HEK293 (cell line): ENCODE data around the gene NPTX1.

Experiments used
- KLF1 ChIP-seq: fragments of 450-650 bp; formaldehyde crosslinking; IDR thresholded peaks from 2 replicates; pipeline ENCODE4 v1.5.1; 2016; ENCODE audit warnings: missing biosample characterization, missing genetic modification characterization
- RBAK ChIP-seq: fragments of 450-650 bp; formaldehyde crosslinking; IDR thresholded peaks from 2 replicates; pipeline ENCODE4 v1.5.1; 2016; ENCODE audit warnings: missing biosample characterization, missing genetic modification characterization
- ZNF138 ChIP-seq: fragments of 450-650 bp; formaldehyde crosslinking; IDR thresholded peaks from 2 replicates; pipeline ENCODE4 v1.5.1; 2016; ENCODE audit warnings: missing biosample characterization, missing genetic modification characterization, borderline replicate concordance
- ZNF510 ChIP-seq: fragments of 450-650 bp; formaldehyde crosslinking; IDR thresholded peaks from 2 replicates; pipeline ENCODE4 v1.5.1; 2018; ENCODE audit warnings: mild to moderate bottlenecking, missing genetic modification characterization, missing biosample characterization; ENCODE audit not compliant: insufficient replicate concordance
- TF ChIP-seq, protein P1 (sequence below): fragments of 450-650 bp; formaldehyde crosslinking; IDR thresholded peaks from 2 replicates; pipeline ENCODE4 v1.5.1; 2017; ENCODE audit warnings: missing biosample characterization, missing genetic modification characterization
- TF ChIP-seq, protein P2 (sequence below): fragments of 450-650 bp; formaldehyde crosslinking; IDR thresholded peaks from 2 replicates; pipeline ENCODE4 v1.5.1; 2016; ENCODE audit warnings: missing biosample characterization, missing genetic modification characterization
- TF ChIP-seq, protein P3 (sequence below): fragments of 450-650 bp; formaldehyde crosslinking; IDR thresholded peaks from 2 replicates; pipeline ENCODE4 v1.5.1; 2016; ENCODE audit warnings: missing biosample characterization, missing genetic modification characterization

DNA sequence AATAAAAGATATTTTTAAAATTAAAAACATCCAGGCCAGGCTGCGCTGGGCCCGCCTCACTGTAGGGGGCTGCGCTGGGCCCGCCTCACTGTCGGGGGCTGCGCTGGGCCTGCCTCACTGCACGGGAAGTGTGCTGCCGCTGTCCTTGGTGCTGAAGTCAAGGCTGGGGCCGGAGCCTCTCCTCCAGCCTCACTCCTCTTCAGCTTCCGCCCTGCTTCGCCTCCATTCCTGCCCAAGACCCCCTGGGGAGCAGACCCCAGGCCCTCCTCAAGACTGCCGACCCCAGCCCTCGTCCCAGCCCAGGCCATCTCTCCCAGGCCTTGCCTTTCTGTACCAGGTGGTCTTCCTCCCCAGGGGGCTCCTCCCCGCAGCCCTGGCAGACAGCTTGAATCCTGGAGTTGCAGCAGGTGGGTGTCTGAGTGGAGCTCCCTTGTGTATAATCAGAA, 35.3 kb downstream of the NPTX1 start:
- TF ChIP-seq ZNF138 (tag by site-specific recombination), result no peak
- no peak for TF ChIP-seq ZNF510 (tag by site-specific recombination)
- TF ChIP-seq, protein P1, sequence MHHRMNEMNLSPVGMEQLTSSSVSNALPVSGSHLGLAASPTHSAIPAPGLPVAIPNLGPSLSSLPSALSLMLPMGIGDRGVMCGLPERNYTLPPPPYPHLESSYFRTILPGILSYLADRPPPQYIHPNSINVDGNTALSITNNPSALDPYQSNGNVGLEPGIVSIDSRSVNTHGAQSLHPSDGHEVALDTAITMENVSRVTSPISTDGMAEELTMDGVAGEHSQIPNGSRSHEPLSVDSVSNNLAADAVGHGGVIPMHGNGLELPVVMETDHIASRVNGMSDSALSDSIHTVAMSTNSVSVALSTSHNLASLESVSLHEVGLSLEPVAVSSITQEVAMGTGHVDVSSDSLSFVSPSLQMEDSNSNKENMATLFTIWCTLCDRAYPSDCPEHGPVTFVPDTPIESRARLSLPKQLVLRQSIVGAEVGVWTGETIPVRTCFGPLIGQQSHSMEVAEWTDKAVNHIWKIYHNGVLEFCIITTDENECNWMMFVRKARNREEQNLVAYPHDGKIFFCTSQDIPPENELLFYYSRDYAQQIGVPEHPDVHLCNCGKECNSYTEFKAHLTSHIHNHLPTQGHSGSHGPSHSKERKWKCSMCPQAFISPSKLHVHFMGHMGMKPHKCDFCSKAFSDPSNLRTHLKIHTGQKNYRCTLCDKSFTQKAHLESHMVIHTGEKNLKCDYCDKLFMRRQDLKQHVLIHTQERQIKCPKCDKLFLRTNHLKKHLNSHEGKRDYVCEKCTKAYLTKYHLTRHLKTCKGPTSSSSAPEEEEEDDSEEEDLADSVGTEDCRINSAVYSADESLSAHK (tag by site-specific recombination), result no peak
- TF ChIP-seq RBAK (tag by site-specific recombination), result no peak
- TF ChIP-seq, protein P2, sequence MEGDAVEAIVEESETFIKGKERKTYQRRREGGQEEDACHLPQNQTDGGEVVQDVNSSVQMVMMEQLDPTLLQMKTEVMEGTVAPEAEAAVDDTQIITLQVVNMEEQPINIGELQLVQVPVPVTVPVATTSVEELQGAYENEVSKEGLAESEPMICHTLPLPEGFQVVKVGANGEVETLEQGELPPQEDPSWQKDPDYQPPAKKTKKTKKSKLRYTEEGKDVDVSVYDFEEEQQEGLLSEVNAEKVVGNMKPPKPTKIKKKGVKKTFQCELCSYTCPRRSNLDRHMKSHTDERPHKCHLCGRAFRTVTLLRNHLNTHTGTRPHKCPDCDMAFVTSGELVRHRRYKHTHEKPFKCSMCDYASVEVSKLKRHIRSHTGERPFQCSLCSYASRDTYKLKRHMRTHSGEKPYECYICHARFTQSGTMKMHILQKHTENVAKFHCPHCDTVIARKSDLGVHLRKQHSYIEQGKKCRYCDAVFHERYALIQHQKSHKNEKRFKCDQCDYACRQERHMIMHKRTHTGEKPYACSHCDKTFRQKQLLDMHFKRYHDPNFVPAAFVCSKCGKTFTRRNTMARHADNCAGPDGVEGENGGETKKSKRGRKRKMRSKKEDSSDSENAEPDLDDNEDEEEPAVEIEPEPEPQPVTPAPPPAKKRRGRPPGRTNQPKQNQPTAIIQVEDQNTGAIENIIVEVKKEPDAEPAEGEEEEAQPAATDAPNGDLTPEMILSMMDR (tag by site-specific recombination), result no peak
- TF ChIP-seq KLF1 (tag by site-specific recombination), result no peak
- TF ChIP-seq, protein P3, sequence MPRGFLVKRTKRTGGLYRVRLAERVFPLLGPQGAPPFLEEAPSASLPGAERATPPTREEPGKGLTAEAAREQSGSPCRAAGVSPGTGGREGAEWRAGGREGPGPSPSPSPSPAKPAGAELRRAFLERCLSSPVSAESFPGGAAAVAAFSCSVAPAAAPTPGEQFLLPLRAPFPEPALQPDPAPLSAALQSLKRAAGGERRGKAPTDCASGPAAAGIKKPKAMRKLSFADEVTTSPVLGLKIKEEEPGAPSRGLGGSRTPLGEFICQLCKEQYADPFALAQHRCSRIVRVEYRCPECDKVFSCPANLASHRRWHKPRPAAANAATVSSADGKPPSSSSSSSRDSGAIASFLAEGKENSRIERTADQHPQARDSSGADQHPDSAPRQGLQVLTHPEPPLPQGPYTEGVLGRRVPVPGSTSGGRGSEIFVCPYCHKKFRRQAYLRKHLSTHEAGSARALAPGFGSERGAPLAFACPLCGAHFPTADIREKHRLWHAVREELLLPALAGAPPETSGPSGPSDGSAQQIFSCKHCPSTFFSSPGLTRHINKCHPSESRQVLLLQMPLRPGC (tag by site-specific recombination), result no peak
